ENCODE results near the gene LRRC3. TPM values are rescaled to one million over a fixed set of nuclear protein-coding genes. Genes with fewer than 3 reads are reported as not detected.
A peak's percentile ranks its signal among the peaks of the same experiment; 100 is the strongest.
"Not testable (repeated sequence)": the region's sequence is repeated elsewhere in the genome, so short reads cannot be mapped to it uniquely, and the experiment has no call there.

LRRC3 gene
- total RNA-seq, 1 donor from 2014 or later: 2.1 TPM

DNA sequence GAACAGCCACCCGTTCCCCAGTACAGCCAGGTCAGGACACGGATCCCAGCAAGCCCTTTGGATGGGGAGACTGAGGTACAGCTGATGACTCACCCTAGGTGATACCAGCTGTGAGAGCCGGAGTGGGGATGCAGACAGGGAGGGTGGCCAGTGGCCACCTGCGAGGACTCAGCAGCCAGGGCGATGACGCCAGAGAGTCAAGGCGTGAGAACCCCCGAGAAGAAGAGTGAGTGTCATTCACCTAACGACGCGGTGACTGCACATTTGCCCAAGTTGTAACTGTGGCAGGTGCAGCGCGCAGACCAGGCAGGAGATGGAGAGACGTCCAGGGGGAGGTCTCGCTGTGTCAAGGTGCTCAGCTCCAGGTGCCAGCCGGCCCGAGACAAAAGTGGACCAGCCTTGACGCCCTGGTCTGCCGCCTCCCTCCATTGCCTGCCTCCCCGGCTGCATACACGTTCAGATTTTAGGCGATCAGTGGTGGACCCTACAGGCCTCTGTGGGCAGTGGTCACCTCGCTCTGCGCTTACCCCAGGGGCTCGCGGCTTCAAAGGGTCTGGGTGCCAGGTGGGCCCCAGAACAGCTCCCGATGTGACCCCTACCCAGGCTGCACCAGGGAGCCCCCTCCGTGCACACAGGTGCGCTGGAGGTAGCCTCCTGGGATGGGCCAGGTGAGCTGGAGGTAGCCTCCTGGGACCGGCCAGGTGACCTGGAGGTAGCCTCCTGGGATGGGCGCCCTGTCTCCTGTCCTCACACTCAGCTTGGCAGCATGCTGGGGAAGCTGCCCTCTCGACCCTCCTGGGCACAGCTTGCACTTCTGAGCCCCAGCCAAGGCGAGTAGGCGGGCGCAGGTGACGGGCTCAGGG is 11.9 kb downstream of the LRRC3 start:
- DNase-seq (peak; percentile 20), ATAC-seq (no peak)
- intact Hi-C loops (cut with micrococcal nuclease): no loop called here

DNA sequence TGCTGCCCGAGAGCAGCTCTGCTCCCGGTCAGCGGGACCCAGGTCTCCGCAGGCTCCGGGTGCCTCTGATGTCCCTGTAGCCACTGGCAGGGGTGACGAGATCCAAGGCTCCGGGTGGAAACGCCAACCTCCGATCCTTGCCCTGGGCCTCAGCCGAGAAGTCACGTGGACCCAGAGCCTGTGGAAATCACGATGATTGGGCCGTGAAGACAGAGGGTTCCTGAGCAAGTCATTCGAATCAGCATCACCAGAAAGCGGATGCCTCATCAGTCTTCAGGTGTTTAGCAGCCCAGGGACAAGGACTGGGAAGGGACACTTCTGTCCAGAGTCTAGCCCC is 12.5 kb downstream of the LRRC3 start:
- no peak for DNase-seq
- no peak for ATAC-seq

GRCh38 chr21:44471341-44471740 is 16.0 kb downstream of the LRRC3 start:
- DNase-seq: no peak
- ATAC-seq: no peak
- intact Hi-C loops (cut with micrococcal nuclease): no loop called here

More for the DNA sequence above, 12.5 kb downstream of the LRRC3 start:
- intact Hi-C loops (cut with micrococcal nuclease): no loop called here

- ATAC-seq: no peak
- DNase-seq: no peak
- intact Hi-C loops (cut with micrococcal nuclease): no loop called here
These were observed 16.7 kb downstream of the LRRC3 start for GRCh38 chr21:44471996-44472395.

- intact Hi-C loops (cut with micrococcal nuclease): no loop called here
- ATAC-seq (no peak), DNase-seq (no peak)
These were observed 18.7 kb downstream of the LRRC3 start for GRCh38 chr21:44473915-44474555.

DNA sequence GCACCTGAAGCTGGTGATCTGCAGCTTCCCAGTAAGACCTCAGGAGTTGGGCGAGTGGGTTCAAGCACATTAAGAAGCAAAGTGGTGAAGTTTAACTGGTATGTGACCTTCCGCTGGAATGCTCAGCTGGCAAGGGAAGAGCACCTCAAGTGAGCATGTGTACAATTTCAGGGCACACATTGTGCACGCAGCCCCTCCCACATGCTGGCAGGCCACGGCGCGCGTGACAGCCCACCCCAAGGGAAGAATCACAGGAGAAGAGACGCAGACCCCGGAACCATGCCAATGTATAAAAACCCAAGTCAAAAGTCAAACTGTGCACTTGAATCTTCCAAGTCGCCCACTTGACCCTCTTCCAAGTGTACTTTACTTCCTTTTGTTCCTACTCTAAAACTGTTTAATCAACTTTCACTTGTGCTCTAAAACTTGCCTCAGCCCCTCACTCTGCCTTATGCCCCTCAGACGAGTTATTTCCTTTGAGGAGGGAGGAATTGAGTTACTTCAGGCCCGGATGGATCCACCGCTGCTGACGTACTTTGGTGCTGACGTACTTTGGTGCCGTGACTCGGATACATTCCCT is 20.0 kb downstream of the LRRC3 start:
- no peak for ATAC-seq
- no peak for DNase-seq
- intact Hi-C loops (cut with micrococcal nuclease): no loop called here

GRCh38 chr21:44477131-44477530 is 21.8 kb downstream of the LRRC3 start:
- intact Hi-C loops (cut with micrococcal nuclease): no loop called here
- ATAC-seq (no peak), DNase-seq (no peak)

DNA sequence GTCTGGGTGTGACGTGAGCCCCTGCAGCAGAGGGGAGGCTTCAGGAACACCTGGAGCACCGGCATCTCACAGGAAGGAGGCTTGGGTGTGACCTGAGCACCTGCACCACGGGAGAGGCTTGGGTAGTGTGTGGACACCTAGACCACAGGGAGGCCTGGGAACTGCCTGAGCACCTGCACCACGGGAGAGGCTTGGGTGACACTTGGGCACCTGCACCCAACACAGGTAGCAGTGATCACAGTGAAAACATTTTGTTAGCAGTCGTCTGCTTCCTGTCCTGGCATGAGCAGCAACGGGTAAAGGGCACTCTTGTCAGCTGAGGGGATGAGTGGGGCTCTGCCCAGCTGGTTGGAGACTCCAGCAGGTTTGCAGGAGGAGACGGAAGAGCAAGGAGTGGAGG is 22.4 kb downstream of the LRRC3 start:
- DNase-seq (no peak), ATAC-seq (no peak)
- intact Hi-C loops (cut with micrococcal nuclease): no loop called here

DNA sequence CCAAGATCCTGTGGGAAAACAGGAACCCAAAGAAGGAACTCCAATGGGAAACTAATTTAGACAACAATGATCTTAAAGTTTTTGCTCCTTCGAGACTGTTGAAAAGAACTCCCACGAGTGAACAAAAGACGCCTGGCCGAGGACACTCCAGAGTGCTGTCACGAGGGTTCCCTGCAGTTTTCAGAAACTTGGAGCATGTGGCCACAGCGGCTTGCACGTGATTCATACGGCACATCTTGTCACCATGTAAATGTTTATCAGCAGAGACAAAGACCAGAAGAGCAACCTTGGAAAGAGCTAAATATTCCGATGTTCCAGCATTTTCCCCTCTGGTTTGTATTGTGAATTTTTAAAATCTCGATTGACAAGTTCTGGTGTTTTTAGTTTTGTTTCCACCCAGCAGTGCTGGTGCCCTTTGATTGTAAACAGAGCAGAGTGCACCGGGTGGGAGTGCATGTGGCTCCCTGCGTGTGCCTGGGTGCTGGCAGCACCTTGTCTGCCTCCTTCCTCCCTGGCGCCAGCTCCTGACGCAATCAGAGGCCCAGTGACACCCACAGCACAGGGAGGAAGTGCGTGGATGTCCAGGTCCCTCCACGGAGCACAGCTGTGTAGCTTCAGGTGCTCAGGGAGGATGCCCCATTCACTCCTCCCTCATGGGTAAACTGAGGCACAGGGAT is 23.0 kb downstream of the LRRC3 start:
- ATAC-seq (peak; percentile 26), DNase-seq (no peak)
- intact Hi-C loops (cut with micrococcal nuclease): no loop called here

DNA sequence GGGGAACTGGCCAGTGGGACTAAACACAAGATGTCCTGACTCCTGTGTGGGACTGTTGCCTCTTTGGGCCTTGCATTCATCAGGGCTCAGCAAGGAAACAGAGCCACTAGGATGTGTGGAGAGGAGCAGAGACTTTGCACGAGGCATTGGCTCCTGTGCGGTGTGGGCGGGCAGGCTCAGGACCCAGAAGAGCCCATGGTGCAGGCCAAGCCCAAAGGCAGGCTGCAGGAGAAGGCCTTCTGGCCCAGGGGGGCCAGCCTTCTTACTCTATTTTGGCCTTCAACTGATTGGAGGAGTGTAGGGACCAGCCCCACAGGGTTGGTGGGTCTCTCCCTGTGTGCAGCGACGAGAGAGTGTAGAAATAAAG is 23.5 kb downstream of the LRRC3 start:
- no peak for ATAC-seq
- no peak for DNase-seq
- intact Hi-C loops (cut with micrococcal nuclease): no loop called here

DNA sequence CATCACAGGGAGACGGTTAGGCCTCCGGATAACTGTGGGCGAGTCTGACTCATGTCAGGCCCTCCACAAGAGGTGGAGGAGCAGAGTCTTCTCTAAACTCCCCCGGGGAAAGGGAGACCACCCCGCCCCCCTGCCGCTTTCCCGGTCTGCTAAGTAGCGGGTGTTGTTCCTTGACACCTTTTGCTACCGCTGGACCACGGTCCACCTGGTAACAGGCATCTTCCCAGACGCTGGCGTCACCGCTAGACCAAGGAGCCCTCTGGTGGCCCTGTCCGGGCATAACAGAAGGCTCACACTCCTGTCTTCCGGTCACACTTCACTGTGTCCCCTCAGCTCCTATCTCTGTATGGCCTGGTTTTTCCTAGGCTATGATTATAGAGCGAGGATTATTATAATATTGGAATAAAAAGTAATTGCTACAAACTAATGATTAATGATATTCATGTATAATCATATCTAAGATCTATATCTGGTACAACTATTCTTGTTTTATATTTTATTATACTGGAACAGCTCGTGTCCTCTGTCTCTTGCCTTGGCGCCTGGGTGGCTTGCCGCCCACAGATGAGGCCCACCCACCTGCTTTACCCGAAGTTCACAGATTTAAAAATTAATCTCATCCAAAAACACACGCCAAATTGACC is 24.4 kb downstream of the LRRC3 start:
- intact Hi-C loops (cut with micrococcal nuclease); ATAC-seq: not testable (repeated sequence)
- DNase-seq: peak; percentile 55

- intact Hi-C loops (cut with micrococcal nuclease): no loop called here
- DNase-seq (no peak), ATAC-seq (no peak)
These were observed 25.1 kb downstream of the LRRC3 start for GRCh38 chr21:44480200-44481053.

DNA sequence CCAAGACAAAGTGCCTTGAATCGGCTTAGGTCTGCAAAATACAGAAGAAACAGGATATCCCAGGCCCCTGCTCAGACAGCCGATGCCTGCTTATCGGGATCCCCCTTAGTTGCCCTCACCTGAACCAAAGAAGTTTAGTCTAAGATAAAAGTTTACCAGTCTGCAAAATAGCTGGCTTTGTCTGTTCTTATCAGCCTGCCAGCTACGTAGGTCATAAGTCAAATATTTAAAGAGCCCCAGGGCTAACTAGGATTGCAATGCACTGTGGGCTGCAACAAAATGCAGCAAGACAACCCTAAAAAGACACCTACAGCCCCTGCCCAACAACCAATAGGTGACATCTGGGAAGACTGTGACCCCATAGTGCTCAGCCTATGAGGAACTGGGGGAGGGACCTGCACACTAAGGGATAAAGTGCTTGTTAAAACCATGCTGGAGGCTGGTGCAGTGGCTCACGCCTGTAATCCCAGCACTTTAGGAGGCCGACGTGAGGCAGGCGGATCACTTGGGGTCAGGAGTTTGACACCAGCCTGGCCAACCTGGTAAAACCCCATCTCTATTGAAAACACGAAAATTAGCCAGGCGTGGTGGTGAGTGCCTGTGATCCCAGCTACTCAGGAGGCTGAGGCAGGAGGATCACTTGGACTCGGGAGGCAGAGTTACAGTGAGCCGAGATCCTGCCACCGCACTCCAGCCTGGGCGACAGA is 27.4 kb downstream of the LRRC3 start:
- ATAC-seq (no peak), DNase-seq (no peak)
- intact Hi-C loops (cut with micrococcal nuclease): no loop called here

DNA sequence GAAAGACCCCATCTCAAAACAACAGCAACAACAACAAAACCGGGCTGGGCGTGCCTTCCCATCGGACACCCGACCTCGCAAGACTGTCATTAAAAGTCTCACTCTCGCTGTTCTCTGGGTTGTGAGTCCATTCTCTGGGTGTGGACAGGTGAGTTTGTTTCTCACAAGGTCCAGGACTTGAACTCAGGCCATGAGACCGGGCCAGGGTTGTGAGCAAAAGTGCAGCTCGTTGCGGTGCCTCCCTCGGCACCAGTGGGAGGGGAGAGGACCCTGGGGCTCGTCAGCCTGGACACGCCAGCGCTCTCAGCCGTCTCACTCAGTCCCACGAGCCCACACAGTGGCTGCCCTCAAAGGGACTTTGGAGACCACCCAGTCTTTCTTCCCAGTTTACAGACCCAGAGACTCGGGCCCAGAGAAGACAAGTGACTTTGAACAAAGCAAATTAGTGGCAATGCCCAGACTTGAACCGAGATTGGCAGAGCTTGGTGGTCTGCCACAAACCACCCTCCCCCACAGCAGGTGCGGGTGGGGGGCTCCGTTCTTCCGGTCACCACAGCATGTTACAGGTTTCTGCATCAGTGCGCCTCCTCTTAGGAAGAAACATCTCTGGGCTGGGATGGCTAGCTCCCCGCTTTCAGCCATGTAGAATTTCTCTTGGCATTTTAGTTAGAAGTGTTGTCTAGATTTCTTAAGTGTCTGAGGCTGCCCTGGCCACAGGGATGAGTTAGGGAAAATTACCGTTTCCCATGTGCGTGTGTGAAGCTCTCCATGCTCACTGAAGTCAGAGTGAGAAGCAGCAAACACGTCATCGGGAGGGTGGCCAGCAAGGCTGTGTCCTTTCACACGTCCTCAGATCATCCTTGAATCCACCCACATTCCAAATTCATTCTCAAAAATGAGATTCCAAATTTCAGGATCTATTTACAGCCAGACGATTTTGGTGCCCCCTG is 28.3 kb downstream of the LRRC3 start:
- intact Hi-C loops (cut with micrococcal nuclease): no loop called here
- DNase-seq: no peak
- no peak for ATAC-seq

DNA sequence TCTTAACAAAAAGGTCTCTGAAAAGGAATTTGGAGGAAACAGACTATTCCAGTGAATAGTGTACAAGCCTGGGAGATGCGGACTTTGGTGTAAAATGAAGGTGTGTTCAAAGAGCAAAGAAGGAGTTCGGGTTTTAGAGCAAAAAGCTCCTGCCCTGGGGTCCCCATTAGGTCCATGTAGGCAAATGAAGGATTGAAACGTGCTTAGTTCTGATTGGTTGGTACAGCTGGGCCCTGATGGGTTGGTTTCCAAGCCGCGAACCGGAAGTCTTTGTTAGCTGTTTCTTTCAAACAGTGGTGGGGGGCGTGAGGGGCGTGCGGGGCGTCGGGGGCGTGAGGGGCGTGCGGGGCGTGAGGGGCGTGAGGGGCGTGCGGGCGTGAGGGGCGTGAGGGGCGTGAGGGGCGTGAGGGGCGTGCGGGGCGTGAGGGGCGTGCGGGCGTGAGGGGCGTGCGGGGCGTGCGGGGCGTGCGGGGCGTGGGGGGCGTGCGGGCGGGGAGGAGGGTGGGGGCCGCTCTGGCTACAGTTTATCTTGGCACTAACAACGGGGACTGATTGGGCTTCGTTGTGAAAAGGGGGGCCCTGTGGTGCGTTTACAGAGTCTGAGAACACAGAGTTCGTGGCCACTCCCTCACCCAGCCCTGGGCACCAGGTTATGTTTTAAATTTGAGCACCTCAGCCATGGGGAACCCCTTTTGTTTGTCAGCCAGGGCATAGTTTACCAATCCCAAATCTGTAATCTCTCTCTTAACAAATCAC is 29.4 kb downstream of the LRRC3 start:
- ATAC-seq (no peak), DNase-seq (no peak)
- intact Hi-C loops (cut with micrococcal nuclease): no loop called here

DNA sequence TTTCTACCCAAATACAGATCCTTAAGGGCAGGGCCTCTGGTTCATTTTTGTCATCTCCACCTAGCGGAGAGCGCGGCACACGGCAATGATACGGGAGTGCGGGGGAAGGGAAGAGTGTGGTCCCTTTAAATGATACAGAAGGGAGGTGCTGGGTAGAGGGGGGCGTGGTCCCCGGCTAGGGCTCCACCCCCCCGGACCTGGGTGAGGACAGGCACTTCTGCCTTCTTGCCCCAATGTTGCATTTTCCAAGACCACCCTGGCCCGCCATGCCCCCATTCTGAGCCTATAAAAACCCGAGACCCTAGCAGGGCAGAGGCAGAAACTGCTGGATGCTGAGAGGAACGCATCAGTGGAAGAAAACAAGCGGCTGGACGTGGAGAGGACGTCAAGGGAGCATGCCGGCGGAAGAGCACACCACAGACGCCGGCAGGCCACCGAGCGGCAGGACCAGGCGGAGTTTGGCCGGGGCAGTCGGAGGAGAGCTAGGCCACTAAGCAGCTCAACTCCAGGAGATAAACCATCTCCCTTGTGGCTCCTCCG is 30.0 kb downstream of the LRRC3 start:
- ATAC-seq (peak; percentile 68), DNase-seq (no peak)
- intact Hi-C loops (cut with micrococcal nuclease): no loop called here

All from left ventricle myocardium superior (tissue), 1 donor.